ENCODE results near the gene ZEB1. TPM values are rescaled to one million over a fixed set of nuclear protein-coding genes. Genes with fewer than 3 reads are reported as not detected.

Gene ZEB1
- total and polyA plus RNA-seq, 9 of the 15 experiments (the other 6 are each of a cell fraction or from before 2014, with no cell fraction given), result 2.1 to 8.4 (median 4.9) TPM

- TF ChIP-seq ZNF609 (CRISPR knock-in tag; IDR thresholded peaks at IDR 0.05; ENCODE audit: borderline replicate concordance) (no peak), ELF4 (CRISPR knock-in tag; IDR thresholded peaks at IDR 0.05) (no peak), CTBP1 (IDR thresholded peaks at IDR 0.05; ENCODE audit: borderline replicate concordance) (no peak), E2F3 (CRISPR knock-in tag; IDR thresholded peaks at IDR 0.05) (no peak), SLC30A9 (CRISPR knock-in tag; IDR thresholded peaks at IDR 0.05) (no peak), RAD21 (CRISPR knock-in tag; conservative IDR thresholded peaks at IDR 0.05 in 1 of 2, IDR thresholded peaks at IDR 0.05 in 1 of 2) (peak in 1 of 2 experiments; percentile 69; a peak in 2 of 4 replicates), ZFP1 (CRISPR knock-in tag; IDR thresholded peaks at IDR 0.05) (no peak), CTCF (IDR thresholded peaks at IDR 0.05 in 2 of 3, conservative IDR thresholded peaks at IDR 0.05 in 1 of 3; ENCODE audit: insufficient read depth in 2 of 3, low read depth in 1 of 3, low read length in 3 of 3) (peak; percentile 31 to 63 (median 47); a peak in 4 of 6 replicates)
Observed at GRCh38 chr10:31490858-31491504, 172.0 kb downstream of the ZEB1 start (continued).
